T-helper 2 cell treated with Interferon-gamma antibody and Interleukin-4, amounts not matched to agents 100 ng/mL and 5 ng/mL, for 36 hours (primary cell): ENCODE results near the gene NSMCE1. TPM values are rescaled to one million over a fixed set of nuclear protein-coding genes. Genes with fewer than 3 reads are reported as not detected.

Source experiments
- intact Hi-C: fragments of 100-400 bp; cut with micrococcal nuclease; formaldehyde crosslinking; loops from one replicate; pipeline ENCODE4 v1.15.1; 2023
- total RNA-seq: library from RNA; stranded (reverse); gene quantifications from 2 replicates; pipeline ENCODE4 v1.2.3, GENCODE V29; 2022

Gene NSMCE1
- total RNA-seq, 1 donor from 2014 or later = 123 TPM

GRCh38 chr16:27199235-27199586 is 69.4 kb downstream of the NSMCE1 start:
- intact Hi-C loops = loop anchor here (10.0 kb wide), 1 partner anchor 1096 kb away; the partner anchor contains the start of gene SBK1

GRCh38 chr16:27198451-27199234 is 69.9 kb downstream of the NSMCE1 start:
- intact Hi-C loops = loop anchor here (10.0 kb wide), 1 partner anchor 1096 kb away; the partner anchor contains the start of gene SBK1

GRCh38 chr16:27197004-27197403 is 71.6 kb downstream of the NSMCE1 start:
- intact Hi-C loops = loop anchor here (10.0 kb wide), 1 partner anchor 1098 kb away; the partner anchor contains the start of gene SBK1

- intact Hi-C loops = loop anchor here (10.0 kb wide), 1 partner anchor 1099 kb away; the partner anchor contains the start of gene SBK1
These were observed 72.5 kb downstream of the NSMCE1 start for GRCh38 chr16:27195941-27196595.

GRCh38 chr16:27195076-27195741 is 73.4 kb downstream of the NSMCE1 start:
- intact Hi-C loops = loop anchor here (10.0 kb wide), 1 partner anchor 1100 kb away; the partner anchor contains the start of gene SBK1

- intact Hi-C loops = loop anchor here (10.0 kb wide), 1 partner anchor 1101 kb away; the partner anchor contains the start of gene SBK1
These were observed 75.1 kb downstream of the NSMCE1 start for GRCh38 chr16:27193300-27193990.

GRCh38 chr16:27191352-27191924 is 77.1 kb downstream of the NSMCE1 start:
- intact Hi-C loops = loop anchor here (10.0 kb wide), 1 partner anchor 1103 kb away; the partner anchor contains the start of gene SBK1

GRCh38 chr16:27190316-27190871 is 78.2 kb downstream of the NSMCE1 start:
- intact Hi-C loops = loop anchor here (10.0 kb wide), 1 partner anchor 1104 kb away; the partner anchor contains the start of gene SBK1

- intact Hi-C loops = no loop called here
These were observed 79.1 kb downstream of the NSMCE1 start for GRCh38 chr16:27189335-27189972.

GRCh38 chr16:27188633-27189032 is 79.9 kb downstream of the NSMCE1 start:
- intact Hi-C loops = no loop called here

GRCh38 chr16:27185776-27186130 is 82.8 kb downstream of the NSMCE1 start:
- intact Hi-C loops = no loop called here

GRCh38 chr16:27182906-27183405 is 85.6 kb downstream of the NSMCE1 start:
- intact Hi-C loops = no loop called here

- intact Hi-C loops = no loop called here
These were observed 87.4 kb downstream of the NSMCE1 start for GRCh38 chr16:27181019-27181790.

- intact Hi-C loops = loop anchor here (1.0 kb wide), 6 partner anchors 24 to 278 kb away; partner anchors contain the start of gene KDM8
These were observed 89.0 kb downstream of the NSMCE1 start for GRCh38 chr16:27179500-27180072.

GRCh38 chr16:27177031-27177774 is 91.4 kb downstream of the NSMCE1 start:
- intact Hi-C loops = no loop called here

- intact Hi-C loops = no loop called here
These were observed 92.7 kb downstream of the NSMCE1 start for GRCh38 chr16:27175888-27176287.
